ENCODE data around the gene GMPPA.

GRCh38 chr2:219482674-219483405 lies 15.9 kb upstream of the GMPPA start:
- no peak for TF ChIP-seq CTCF (conservative IDR thresholded peaks at IDR 0.05; ENCODE audit: low read depth, low read length)
- TF ChIP-seq EZH2phosphoT487 (IDR thresholded peaks at IDR 0.05; ENCODE audit: borderline replicate concordance, low read length), result no peak

All from PC-3 (cell line).